GM12874 (cell line): ENCODE measurements around the gene SNX14.

ENCODE experiments used
- CTCF ChIP-seq: IDR thresholded peaks from 2 replicates; pipeline ENCODE4 v1.5.1; 2011; ENCODE audit warnings: low read depth, mild to moderate bottlenecking, control low read depth, low read length, moderate library complexity; ENCODE audit not compliant: insufficient read depth

The SNX14 gene

DNA sequence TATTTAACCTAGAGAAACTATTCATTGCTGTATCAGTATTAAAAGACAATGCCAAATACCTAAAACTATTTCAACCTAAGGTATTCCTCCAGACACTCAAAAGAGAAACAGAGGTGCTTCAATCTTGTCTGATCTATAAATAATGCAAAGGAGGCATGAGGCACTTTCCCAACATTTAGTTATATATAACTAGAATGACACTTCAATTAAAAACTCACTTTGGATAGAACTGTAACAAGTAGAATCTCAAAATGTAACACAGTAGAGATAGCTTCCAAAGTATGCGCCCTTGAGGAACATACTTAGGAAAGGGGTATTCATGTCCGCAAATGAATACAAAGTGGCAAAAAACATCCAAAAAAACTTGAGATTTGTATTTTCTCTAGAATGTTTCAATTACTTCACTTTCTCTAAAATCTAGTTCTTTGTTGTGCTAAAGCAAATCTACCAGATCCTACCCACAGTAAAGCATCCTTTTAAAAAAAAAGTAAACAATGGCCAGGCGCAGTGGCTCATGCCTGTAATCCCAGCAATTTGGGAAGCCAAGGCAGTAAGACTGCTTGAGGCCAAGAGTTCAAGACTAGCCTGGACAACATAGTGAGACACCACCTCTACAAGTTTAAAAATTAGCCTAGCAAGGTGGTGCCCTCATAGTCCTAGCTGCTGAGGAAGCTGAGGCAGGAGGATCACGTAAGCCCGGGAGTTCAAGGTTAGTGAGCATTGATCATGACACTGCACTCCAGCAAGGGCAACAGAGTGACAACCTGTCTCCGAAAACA, 38.7 kb upstream of the SNX14 start:
- TF ChIP-seq CTCF = no peak

GRCh38 chr6:85628353-85628752, 34.7 kb upstream of the SNX14 start:
- no peak for TF ChIP-seq CTCF

GRCh38 chr6:85620308-85620707, 26.6 kb upstream of the SNX14 start:
- no peak for TF ChIP-seq CTCF

GRCh38 chr6:85614780-85615179, 21.1 kb upstream of the SNX14 start:
- no peak for TF ChIP-seq CTCF

DNA sequence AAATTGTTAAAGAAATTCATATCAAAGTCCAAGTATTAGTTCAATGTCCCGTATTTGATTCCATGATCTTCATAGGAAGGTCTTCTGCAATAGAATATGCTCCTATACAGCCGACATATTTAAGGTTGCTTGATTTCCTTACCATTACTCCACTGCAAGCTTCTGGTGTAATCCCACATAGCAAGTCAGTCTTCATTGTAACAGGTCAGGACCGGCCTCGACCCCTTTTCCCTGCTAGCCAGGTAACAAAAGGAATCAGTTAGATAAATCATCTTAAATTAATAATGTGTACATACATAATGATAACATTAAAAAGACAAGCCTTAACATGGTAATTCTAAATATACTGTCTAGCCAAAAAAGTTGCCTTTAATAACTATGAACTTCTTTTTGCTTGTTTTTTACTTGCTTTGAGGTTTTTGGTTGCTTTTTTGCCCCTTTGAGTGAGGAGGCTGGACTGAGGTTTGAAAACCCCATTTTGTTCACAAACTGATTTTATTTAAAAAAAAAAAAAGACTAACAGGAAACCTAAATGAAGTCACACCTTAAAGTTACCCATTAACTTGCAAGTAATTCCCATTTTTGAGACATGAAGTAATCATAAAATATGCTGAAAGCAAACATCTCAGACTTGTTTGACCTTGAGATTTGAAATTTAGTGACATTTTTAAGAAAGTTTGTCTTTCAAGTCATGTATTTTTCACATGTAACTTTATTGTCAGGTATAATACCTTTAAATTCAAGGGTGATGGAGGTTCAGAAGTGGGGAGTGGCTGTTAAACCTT, 19.2 kb upstream of the SNX14 start:
- TF ChIP-seq CTCF = no peak

DNA sequence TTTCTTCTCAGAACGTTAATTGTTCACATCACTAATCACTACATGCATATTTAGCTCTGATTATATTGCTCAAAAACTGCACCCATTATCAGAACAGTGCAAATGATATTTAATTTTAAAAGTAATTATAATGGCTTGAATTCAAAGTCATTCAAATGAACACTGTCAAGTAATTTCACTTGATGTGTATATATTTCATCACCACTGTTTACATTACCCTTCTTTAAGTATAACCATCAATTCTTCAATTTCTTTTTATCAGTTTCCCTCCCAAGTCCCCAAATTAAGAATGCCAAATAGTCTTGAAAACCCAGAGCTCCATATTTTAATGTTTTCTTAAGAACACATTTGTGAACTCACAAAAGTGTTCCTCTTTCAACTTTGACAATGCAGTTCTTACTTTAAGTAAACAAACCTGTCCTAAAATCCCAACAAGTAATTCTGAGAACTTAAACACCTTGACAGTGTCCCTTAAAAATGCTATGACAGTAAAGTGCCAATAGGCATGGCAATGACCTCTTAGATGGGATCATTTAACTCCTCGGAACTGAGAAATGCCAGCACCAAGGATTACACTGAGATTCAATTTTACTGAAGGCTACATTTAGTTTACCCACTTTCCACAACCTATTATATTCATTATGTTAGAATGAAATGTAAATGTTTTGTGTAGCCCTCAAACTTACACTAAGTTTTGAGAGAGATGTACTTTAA, 16.7 kb upstream of the SNX14 start:
- TF ChIP-seq CTCF = no peak

DNA sequence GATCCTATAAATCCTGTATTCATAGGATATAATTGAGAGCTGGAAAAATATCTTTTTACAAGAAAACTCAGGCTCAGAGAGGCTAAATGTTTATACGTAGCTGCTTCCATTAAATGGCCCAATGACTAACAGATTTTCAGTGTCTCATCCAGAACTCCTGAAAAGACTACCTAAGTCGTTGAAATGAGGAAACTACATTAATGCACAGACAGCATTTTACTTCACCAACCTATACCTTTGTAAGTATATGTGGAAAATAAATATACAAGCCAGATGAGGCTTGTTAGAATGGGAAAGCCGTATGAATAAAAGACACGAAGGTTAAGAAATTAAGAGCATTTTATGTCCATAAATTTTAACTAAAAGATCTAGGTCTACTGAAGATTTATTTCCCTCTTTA, 8.4 kb upstream of the SNX14 start:
- no peak for TF ChIP-seq CTCF
